Gastrocnemius medialis (tissue), 4 donors: ENCODE measurements around the gene AGAP3. TPM values are rescaled to one million over a fixed set of nuclear protein-coding genes. Genes with fewer than 3 reads are reported as not detected.
A peak's percentile ranks its signal among the peaks of the same experiment; 100 is the strongest.

Experiments used
- ATAC-seq, 2 donors: fragments of 150-250 bp; one replicate each; pipeline ENCODE4 v1.9.1; 2016
- DNase-seq, 2 donors: peaks; one replicate each; pipeline ENCODE4 v3.0.0-alpha.2; 2019
- H3K27ac ChIP-seq, 4 donors: fragments of 200-600 bp; sonication (generic); 1 replicate in 1 of 4; 2 replicates in 3 of 4; pipeline ENCODE4 v1.5.1; 2016 to 2018; ENCODE audit warnings: mild to moderate bottlenecking in 2 of 4, moderate library complexity in 1 of 4
- H3K27me3 ChIP-seq, 3 donors: fragments of 200-600 bp; sonication (generic) in 2 of 3; 1 replicate in 1 of 3; 2 replicates in 2 of 3; pipeline versions ENCODE4 v1.5.1 to v1.6.0; 2016 to 2019; ENCODE audit warnings: mild to moderate bottlenecking in 1 of 3, moderate library complexity in 1 of 3
- H3K36me3 ChIP-seq, 2 donors: fragments of 200-600 bp; sonication (generic) in 1 of 2; one replicate each; pipeline ENCODE4 v1.5.1; 2017 to 2018
- H3K4me1 ChIP-seq, 2 donors: fragments of 200-600 bp; sonication (generic) in 1 of 2; one replicate each; pipeline ENCODE4 v1.5.1; 2016 to 2017; ENCODE audit warnings: mild to moderate bottlenecking in 2 of 2
- H3K4me3 ChIP-seq, 4 donors: fragments of 200-600 bp; sonication (generic) in 3 of 4; 1 replicate in 1 of 4; 2 replicates in 3 of 4; pipeline ENCODE4 v1.5.1; 2016 to 2019; ENCODE audit warnings: mild to moderate bottlenecking in 2 of 4
- H3K9me3 ChIP-seq, 3 donors: fragments of 200-600 bp; sonication (generic) in 2 of 3; 1 replicate in 1 of 3; 2 replicates in 2 of 3; pipeline ENCODE4 v1.5.1; 2016 to 2019
- POLR2A ChIP-seq, 2 donors: fragments of 450-650 bp; IDR thresholded peaks; one replicate each; pipeline ENCODE4 v1.6.1; 2017; ENCODE audit warnings: antibody characterized with exemption in 2 of 2, mild to moderate bottlenecking in 2 of 2, moderate library complexity in 2 of 2
- in situ Hi-C, 4 donors: fragments of 200-750 bp; cut with MboI; loops; one replicate each; pipeline versions ENCODE4 v1.15.0 to v1.8.0; 2017; ENCODE audit warnings: low sequenced_read_pairs in 4 of 4
- intact Hi-C: fragments of 100-400 bp; cut with DNase I; formaldehyde crosslinking; loops from one replicate; pipeline ENCODE4 v1.15.1; 2023; ENCODE audit warnings: low total_unique reads
- total RNA-seq, 4 donors: library from RNA; depleted of rRNA; stranded (reverse); fragments of >200 nt; gene quantifications; one replicate each; pipeline versions ENCODE4 v1.1.0 to v1.2.3, GENCODE V29; 2016
- TF ChIP-seq, protein P1 (sequence below), 5 experiments: fragments of 450-650 bp in 3 of 5; fragments of 200-600 bp in 2 of 5; sonication (generic) in 2 of 5; IDR thresholded peaks in 4 of 5; conservative IDR thresholded peaks in 1 of 5; 1 replicate in 4 of 5; 2 replicates in 1 of 5; pipeline ENCODE4 v1.5.1; 2016 to 2019; ENCODE audit warnings: antibody characterized with exemption in 5 of 5, mild to moderate bottlenecking in 3 of 5, moderate library complexity in 3 of 5

Gene AGAP3
- total RNA-seq, 4 donors from 2014 or later: 31.1 to 65.3 (median 36.3) TPM

DNA sequence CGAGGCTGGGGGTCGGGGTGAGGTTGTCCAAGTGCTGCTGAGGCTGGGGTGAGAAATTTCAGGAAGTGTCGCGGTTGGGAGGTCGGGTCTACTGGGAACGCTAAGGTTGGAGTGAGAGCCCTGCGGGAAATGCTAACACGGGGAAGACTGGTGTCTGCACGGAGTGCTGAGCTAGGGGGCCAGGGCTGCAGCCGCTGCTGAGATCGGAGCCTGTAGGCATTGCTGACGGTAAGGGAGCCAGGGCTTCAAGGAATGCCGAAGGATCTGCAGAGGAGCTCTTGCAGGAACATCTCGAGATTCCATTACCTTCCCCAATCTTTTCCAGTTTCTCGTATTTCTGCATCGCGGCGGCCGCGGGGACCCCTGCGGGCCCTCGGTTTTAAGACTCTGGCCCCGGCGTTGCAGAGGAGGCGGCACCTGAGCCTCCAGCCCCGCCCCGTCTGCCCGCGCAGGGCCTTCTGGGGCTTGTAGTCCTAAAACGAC is 28.7 kb upstream of the AGAP3 start, which contains the start of gene CDK5:
Gene CDK5, minus strand, starts transcription at position 392 of the 483 bp plus-strand sequence. Its CDS starts 49 bp downstream, at position 343.
- H3K27ac ChIP-seq: peak within 1 kb of the TSS; percentile 93 to 99 (median 98)
- H3K4me1 ChIP-seq: peaks cover 22 to 39% of the 10 kb centered on the region in 2 donors
- no peaks in the 10 kb centered on the region for H3K27me3 ChIP-seq
- in situ Hi-C loops (no loop called here), intact Hi-C loops (loop anchor here (5.0 kb wide), 1 partner anchor 1700 kb away; the partner anchor contains the start of gene ACTR3B)
- ATAC-seq (peak; percentile 7 to 9), DNase-seq (no peak)
- H3K36me3 ChIP-seq: no peaks in the 10 kb centered on the region
- H3K9me3 ChIP-seq: no peaks in the 10 kb centered on the region
- H3K4me3 ChIP-seq: peak within 1 kb of the TSS; percentile 71 to 92 (median 86)
- no peak for TF ChIP-seq POLR2A (IDR thresholded peaks at IDR 0.05)
- TF ChIP-seq, protein P1, sequence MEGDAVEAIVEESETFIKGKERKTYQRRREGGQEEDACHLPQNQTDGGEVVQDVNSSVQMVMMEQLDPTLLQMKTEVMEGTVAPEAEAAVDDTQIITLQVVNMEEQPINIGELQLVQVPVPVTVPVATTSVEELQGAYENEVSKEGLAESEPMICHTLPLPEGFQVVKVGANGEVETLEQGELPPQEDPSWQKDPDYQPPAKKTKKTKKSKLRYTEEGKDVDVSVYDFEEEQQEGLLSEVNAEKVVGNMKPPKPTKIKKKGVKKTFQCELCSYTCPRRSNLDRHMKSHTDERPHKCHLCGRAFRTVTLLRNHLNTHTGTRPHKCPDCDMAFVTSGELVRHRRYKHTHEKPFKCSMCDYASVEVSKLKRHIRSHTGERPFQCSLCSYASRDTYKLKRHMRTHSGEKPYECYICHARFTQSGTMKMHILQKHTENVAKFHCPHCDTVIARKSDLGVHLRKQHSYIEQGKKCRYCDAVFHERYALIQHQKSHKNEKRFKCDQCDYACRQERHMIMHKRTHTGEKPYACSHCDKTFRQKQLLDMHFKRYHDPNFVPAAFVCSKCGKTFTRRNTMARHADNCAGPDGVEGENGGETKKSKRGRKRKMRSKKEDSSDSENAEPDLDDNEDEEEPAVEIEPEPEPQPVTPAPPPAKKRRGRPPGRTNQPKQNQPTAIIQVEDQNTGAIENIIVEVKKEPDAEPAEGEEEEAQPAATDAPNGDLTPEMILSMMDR (IDR thresholded peaks at IDR 0.05 in 4 of 5, conservative IDR thresholded peaks at IDR 0.05 in 1 of 5): no peak

DNA sequence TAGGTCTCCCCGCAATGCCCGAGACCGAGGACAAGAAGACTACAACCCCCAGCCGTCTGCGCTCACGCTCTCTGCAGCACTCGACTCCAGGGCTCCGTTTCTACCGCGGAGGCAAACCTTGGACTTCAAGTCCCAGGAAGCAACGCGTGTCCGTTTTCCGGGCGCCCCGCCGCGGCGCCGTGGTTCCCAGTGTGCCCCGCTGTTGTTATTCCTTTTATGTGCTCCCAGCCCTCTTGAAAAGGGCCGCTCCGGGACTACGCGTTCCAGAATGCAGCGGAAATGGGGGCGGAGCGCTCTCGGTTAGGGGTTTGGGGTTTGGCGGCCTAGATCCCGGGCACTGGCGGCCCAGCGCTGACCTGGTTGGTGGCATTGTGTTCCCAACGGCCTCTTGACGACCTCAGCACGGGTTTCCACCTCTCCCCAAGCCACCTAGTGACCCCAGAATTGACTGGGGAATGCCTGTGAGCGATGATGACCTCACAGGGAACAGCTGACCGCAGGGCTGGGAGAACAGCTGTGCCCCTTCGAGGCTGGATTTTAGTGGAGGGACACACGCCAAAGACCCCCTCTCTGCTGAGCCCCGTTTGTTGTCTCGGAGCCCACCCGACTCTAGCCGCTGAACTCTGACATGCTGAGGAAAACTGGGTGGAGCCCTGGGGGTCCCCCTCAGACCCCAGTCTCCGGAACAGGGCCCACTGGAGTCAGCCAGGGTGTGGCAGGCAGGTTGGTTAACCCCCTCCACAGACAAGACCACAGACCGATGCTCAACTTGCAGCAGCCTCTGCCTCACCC is 28.1 kb upstream of the AGAP3 start:
- intact Hi-C loops (loop anchor here (1.0 to 5.0 kb wide), 2 partner anchors 30 to 1699 kb away; partner anchors contain the start of genes ABCB8 and ACTR3B), in situ Hi-C loops (no loop called here)
- no peaks in the 10 kb centered on the region for H3K27me3 ChIP-seq
- peak; percentile 84 to 99 for TF ChIP-seq POLR2A (IDR thresholded peaks at IDR 0.05)
- TF ChIP-seq, protein P1 (IDR thresholded peaks at IDR 0.05 in 4 of 5, conservative IDR thresholded peaks at IDR 0.05 in 1 of 5): no peak
- no peaks in the 10 kb centered on the region for H3K9me3 ChIP-seq
- DNase-seq (peak; percentile 100), ATAC-seq (peak; percentile 85 to 87)
- H3K4me3 ChIP-seq: peak overlapping the region; percentile 71 to 92 (median 86)
- H3K36me3 ChIP-seq: no peaks in the 10 kb centered on the region
- H3K27ac ChIP-seq: peak overlapping the region; percentile 93 to 99 (median 98)
- H3K4me1 ChIP-seq: peaks cover 22 to 44% of the 10 kb centered on the region in 2 donors

DNA sequence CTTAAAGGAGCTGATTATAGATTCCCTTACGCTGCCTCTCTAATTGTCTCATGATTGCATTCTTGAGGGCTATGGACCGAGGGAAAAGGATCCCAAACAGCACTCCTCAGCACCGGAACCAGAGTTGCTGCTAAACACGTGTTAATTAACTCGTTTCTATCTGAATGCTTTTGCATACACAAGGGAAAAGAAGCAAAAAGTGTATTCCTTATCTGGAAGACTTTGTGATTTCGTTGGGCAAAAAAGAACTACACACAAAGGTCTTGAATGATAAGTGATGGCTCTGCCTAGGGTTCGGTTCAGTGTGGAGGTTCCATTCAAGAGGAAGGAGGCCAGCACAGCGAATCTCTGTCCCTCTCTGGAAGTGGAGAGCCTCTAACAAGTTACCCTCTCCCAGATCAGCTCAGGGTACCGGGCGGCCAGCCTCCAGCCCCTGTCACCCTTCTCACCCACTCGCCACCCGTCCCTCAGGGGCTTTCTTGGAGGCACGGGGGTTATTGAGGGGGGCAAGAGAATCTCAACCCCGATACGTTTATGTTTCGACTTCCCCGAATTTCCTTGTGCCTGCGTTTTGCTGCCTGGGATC is 27.4 kb upstream of the AGAP3 start:
- DNase-seq (no peak), ATAC-seq (peak; percentile 15 to 17)
- in situ Hi-C loops: no loop called here
- no peaks in the 10 kb centered on the region for H3K27me3 ChIP-seq
- H3K27ac ChIP-seq: peak overlapping the region; percentile 93 to 99 (median 98)
- peak overlapping the region; percentile 71 to 92 (median 86) for H3K4me3 ChIP-seq
- H3K9me3 ChIP-seq: no peaks in the 10 kb centered on the region
- intact Hi-C loops: loop anchor here (1.0 to 5.0 kb wide), 4 partner anchors 21 to 1698 kb away; partner anchors contain the start of genes ABCB8, ACTR3B, AGAP3 and FASTK
- H3K36me3 ChIP-seq: no peaks in the 10 kb centered on the region
- H3K4me1 ChIP-seq: peaks cover 22 to 44% of the 10 kb centered on the region in 2 donors
- TF ChIP-seq POLR2A (IDR thresholded peaks at IDR 0.05): no peak
- TF ChIP-seq, protein P1 (IDR thresholded peaks at IDR 0.05 in 4 of 5, conservative IDR thresholded peaks at IDR 0.05 in 1 of 5): no peak

DNA sequence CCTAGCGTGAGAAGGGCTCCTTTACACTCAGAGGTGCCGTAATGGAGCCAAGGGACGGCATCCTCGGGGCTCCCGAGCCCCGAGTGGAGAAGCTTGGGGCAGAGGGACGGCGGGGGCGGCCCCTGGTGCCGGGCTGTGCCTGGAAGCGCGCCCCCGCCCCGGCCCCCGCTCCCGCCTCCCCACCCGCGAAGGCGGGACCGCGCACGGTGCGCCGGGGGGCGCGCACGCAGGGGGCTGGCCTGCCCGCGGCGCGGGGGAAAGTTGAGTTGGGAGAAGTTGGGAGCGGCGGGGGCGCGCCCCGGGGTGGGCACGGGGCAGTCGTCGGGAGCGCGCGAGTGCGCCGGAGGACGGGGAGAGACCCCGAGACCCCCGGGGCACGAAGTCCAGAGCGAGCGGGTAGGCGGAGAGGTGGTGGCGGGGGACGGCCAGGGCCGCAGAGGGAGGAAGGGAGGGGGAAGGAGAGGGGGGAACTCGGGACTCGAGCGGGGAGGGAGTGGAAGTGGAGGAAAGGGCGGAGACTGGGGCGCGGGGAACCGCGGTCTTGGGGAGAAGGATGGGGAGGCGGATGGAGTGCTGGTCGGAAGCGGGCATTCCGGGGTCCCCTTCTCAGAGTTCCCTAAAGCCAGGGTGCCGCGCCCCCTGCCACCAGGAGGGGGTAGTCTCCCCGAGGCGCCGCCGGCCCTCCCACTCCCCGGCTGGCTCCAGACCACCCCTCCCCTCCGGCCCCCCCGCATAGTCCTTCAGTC is 26.7 kb upstream of the AGAP3 start, which contains the start of gene SLC4A2:
Gene SLC4A2, plus strand, starts transcription at position 223 of the 746 bp plus-strand sequence. CDS start 2,399 bp downstream, outside the sequence.
- intact Hi-C loops (loop anchor here (1.0 to 5.0 kb wide), 4 partner anchors 21 to 1698 kb away; partner anchors contain the start of genes ACTR3B, AGAP3 and FASTK), in situ Hi-C loops (no loop called here)
- Histone ChIP-seq H3K9me3 (no peaks in the 10 kb centered on the region), H3K4me1 (peaks cover 22 to 44% of the 10 kb centered on the region in 2 donors), H3K27me3 (no peaks in the 10 kb centered on the region), H3K4me3 (peak within 1 kb of the TSS; percentile 71 to 92 (median 86)), H3K36me3 (peaks cover 0 to 6% of the 10 kb centered on the region in 2 donors), H3K27ac (peak within 1 kb of the TSS; percentile 93 to 99 (median 98))
- ATAC-seq (peak; percentile 49 to 52), DNase-seq (peak; percentile 69 to 71)
- TF ChIP-seq, protein P1 (IDR thresholded peaks at IDR 0.05 in 4 of 5, conservative IDR thresholded peaks at IDR 0.05 in 1 of 5): peak; percentile 24 to 66 (median 56)
- peak; percentile 64 to 69 for TF ChIP-seq POLR2A (IDR thresholded peaks at IDR 0.05)
